Stimulated activated CD4-positive, alpha-beta T cell treated with anti-CD3 and anti-CD28 coated beads, TNF-alpha, amount 100 ng/mL, for 1 hour (primary cell): ENCODE data around the gene FURIN.
"Not testable (repeated sequence)": the region's sequence is repeated elsewhere in the genome, so short reads cannot be mapped to it uniquely, and the experiment has no call there.

ENCODE experiments used
- DNase-seq, 3 donors: peaks; one replicate each; pipeline ENCODE4 v3.0.0-alpha.2; 2020; ENCODE audit warnings: low read depth in 3 of 3, low spot score in 1 of 3

FURIN gene

GRCh38 chr15:90869601-90870353 lies 1.4 kb downstream of the FURIN start:
- no peak for DNase-seq

- no peak for DNase-seq
Measured at GRCh38 chr15:90870354-90871138, 2.2 kb downstream of the FURIN start.

GRCh38 chr15:90871139-90871715 lies 2.8 kb downstream of the FURIN start:
- no peak for DNase-seq

- no peak for DNase-seq
Measured at GRCh38 chr15:90871716-90872485, 3.5 kb downstream of the FURIN start.

GRCh38 chr15:90872486-90873184 lies 4.2 kb downstream of the FURIN start:
- no peak for DNase-seq

GRCh38 chr15:90873488-90873997 lies 5.2 kb downstream of the FURIN start:
- no peak for DNase-seq

GRCh38 chr15:90873998-90874605 lies 5.7 kb downstream of the FURIN start:
- DNase-seq: no peak

- DNase-seq: not testable (repeated sequence)
Measured at GRCh38 chr15:90874986-90875385, 6.6 kb downstream of the FURIN start.

GRCh38 chr15:90875549-90875981 lies 7.2 kb downstream of the FURIN start:
- no peak for DNase-seq

GRCh38 chr15:90876046-90876445 lies 7.7 kb downstream of the FURIN start:
- no peak for DNase-seq

GRCh38 chr15:90876512-90877170 lies 8.3 kb downstream of the FURIN start:
- no peak for DNase-seq

GRCh38 chr15:90877315-90877714 lies 8.9 kb downstream of the FURIN start:
- DNase-seq: no peak

- no peak for DNase-seq
Measured at GRCh38 chr15:90877996-90878395, 9.6 kb downstream of the FURIN start.

GRCh38 chr15:90878660-90879059 lies 10.3 kb downstream of the FURIN start:
- no peak for DNase-seq

GRCh38 chr15:90879730-90880366 lies 11.5 kb downstream of the FURIN start:
- DNase-seq: no peak

GRCh38 chr15:90880381-90881145 lies 12.2 kb downstream of the FURIN start:
- DNase-seq: no peak

GRCh38 chr15:90881181-90881977 lies 13.0 kb downstream of the FURIN start:
- DNase-seq: no peak
